HepG2 (cell line): ENCODE results near the gene METAP1. TPM values are rescaled to one million over a fixed set of nuclear protein-coding genes. Genes with fewer than 3 reads are reported as not detected.

Source experiments
- AGO1 ChIP-seq: fragments of 200-400 bp; formaldehyde crosslinking; IDR thresholded peaks from 2 replicates; pipeline ENCODE4 v1.6.1; 2017; ENCODE audit warnings: mild to moderate bottlenecking, low read depth, low read length, moderate library complexity; ENCODE audit not compliant: poor library complexity, severe bottlenecking
- ARID5B ChIP-seq: IDR thresholded peaks from 2 replicates; pipeline ENCODE4 v1.4.0; 2020; ENCODE audit warnings: mild to moderate bottlenecking, missing genetic modification reagents
- DNMT1 ChIP-seq: sonication (generic); formaldehyde crosslinking; IDR thresholded peaks from 2 replicates; pipeline ENCODE4 v1.5.1; 2020; ENCODE audit warnings: mild to moderate bottlenecking, missing genetic modification reagents
- EP300 ChIP-seq, 3 experiments: sonication (generic) in 1 of 3; formaldehyde crosslinking in 1 of 3; IDR thresholded peaks; 2 replicates each; pipeline versions ENCODE4 v1.5.1 to v1.6.1; 2011 to 2020; ENCODE audit warnings: low read depth in 2 of 3, low read length in 2 of 3, borderline replicate concordance in 1 of 3, improper control_type of control experiment in 1 of 3, mild to moderate bottlenecking in 1 of 3, missing genetic modification reagents in 1 of 3, moderate library complexity in 1 of 3
- FOXJ3 ChIP-seq: sonication (generic); formaldehyde crosslinking; IDR thresholded peaks from 2 replicates; pipeline ENCODE4 v1.4.0; 2020; ENCODE audit warnings: missing genetic modification reagents, mild to moderate bottlenecking, borderline replicate concordance
- FOXP4 ChIP-seq: sonication (generic); formaldehyde crosslinking; IDR thresholded peaks from 2 replicates; pipeline ENCODE4 v1.4.0; 2020; ENCODE audit warnings: missing genetic modification reagents
- HDAC6 ChIP-seq: fragments of 200-600 bp; sonication (generic); IDR thresholded peaks from 2 replicates; pipeline ENCODE4 v1.7.0; 2017; ENCODE audit warnings: mild to moderate bottlenecking, antibody characterized with exemption, low read length, low read depth
- KDM5B ChIP-seq: sonication (generic); formaldehyde crosslinking; IDR thresholded peaks from 2 replicates; pipeline ENCODE4 v1.4.0; 2020; ENCODE audit warnings: missing genetic modification reagents, mild to moderate bottlenecking, borderline replicate concordance
- NCOA2 ChIP-seq: sonication (generic); formaldehyde crosslinking; IDR thresholded peaks from 2 replicates; pipeline ENCODE4 v1.8.0; 2022; ENCODE audit warnings: inconsistent platforms
- RARA ChIP-seq: IDR thresholded peaks from 2 replicates; pipeline ENCODE4 v1.6.1; 2016; ENCODE audit warnings: missing genetic modification reagents, missing compliant biosample characterization
- RBAK ChIP-seq: sonication (generic); formaldehyde crosslinking; IDR thresholded peaks from 2 replicates; pipeline ENCODE4 v1.5.1; 2020; ENCODE audit warnings: mild to moderate bottlenecking, missing genetic modification reagents
- REL ChIP-seq: sonication (generic); formaldehyde crosslinking; conservative IDR thresholded peaks from 2 replicates; pipeline ENCODE4 v1.8.0; 2022; ENCODE audit warnings: mild to moderate bottlenecking, missing genetic modification reagents, moderate library complexity
- SOX6 ChIP-seq, 2 experiments: fragments of 450-650 bp in 1 of 2; sonication (generic) in 1 of 2; formaldehyde crosslinking in 1 of 2; IDR thresholded peaks; 2 replicates each; pipeline versions ENCODE4 v1.4.0 to v1.6.1; 2017 to 2020; ENCODE audit warnings: antibody characterized with exemption in 1 of 2, mild to moderate bottlenecking in 1 of 2, missing genetic modification reagents in 1 of 2
- ZBTB44 ChIP-seq: sonication (generic); formaldehyde crosslinking; IDR thresholded peaks from 2 replicates; pipeline ENCODE4 v1.4.0; 2020; ENCODE audit warnings: missing genetic modification reagents
- ZNF3 ChIP-seq: IDR thresholded peaks from 2 replicates; pipeline ENCODE4 v1.7.0; 2017; ENCODE audit warnings: inconsistent platforms
- ZNF362 ChIP-seq: sonication (generic); formaldehyde crosslinking; IDR thresholded peaks from 2 replicates; pipeline ENCODE4 v1.4.0; 2020; ENCODE audit warnings: missing genetic modification reagents, mild to moderate bottlenecking, borderline replicate concordance
- ZSCAN12 ChIP-seq: sonication (generic); formaldehyde crosslinking; IDR thresholded peaks from 2 replicates; pipeline ENCODE4 v1.9.0; 2021; ENCODE audit warnings: mild to moderate bottlenecking, missing genetic modification reagents
- polyA plus RNA-seq, 8 experiments: library from polyadenylated mRNA; depleted of rRNA in 3 of 8; stranded (reverse) in 7 of 8; unstranded in 1 of 8; fragments of >200 nt; fragmentation: Illumina TruSeq in 4 of 8; extraction: Trizol in 4 of 8; gene quantifications; 2 replicates each; pipeline versions ENCODE4 v1.2.1 to v1.2.3, GENCODE V29; 2011 to 2016; ENCODE audit warnings: low read depth in 4 of 8, missing spikeins in 1 of 8, mixed read lengths in 1 of 8; ENCODE audit not compliant: insufficient read depth in 1 of 8
- total RNA-seq, 5 experiments: library from RNA; depleted of rRNA; stranded (reverse); fragments of >200 nt; fragmentation: Illumina TruSeq; extraction: Trizol; gene quantifications; 2 replicates each; pipeline ENCODE4 v1.2.3, GENCODE V29; 2016; ENCODE audit warnings: low read depth in 1 of 5

METAP1 gene
- total and polyA plus RNA-seq, 2 of the 13 experiments (the other 11 are each of a cell fraction or from before 2014, with no cell fraction given): 44.9 to 53.5 TPM

- TF ChIP-seq ZNF362: no peak
- no peak for TF ChIP-seq SOX6 (IDR thresholded peaks at IDR 0.05)
- TF ChIP-seq SOX6 (CRISPR knock-in tag; IDR thresholded peaks at IDR 0.05): peak; percentile 72
- TF ChIP-seq KDM5B: no peak
- TF ChIP-seq ZBTB44 (CRISPR knock-in tag): no peak
- no peak for TF ChIP-seq HDAC6
- no peak for TF ChIP-seq DNMT1
- 0 out of 2 replicates have a peak, but pooled peaks have one; percentile 28 for TF ChIP-seq ZNF3 (CRISPR knock-in tag)
- peak in 1 of 2 experiments; percentile 29; a peak in 1 of 4 replicates for TF ChIP-seq EP300 (IDR thresholded peaks at IDR 0.05; ENCODE audit: low read depth in 2 of 2, low read length in 2 of 2)
- TF ChIP-seq EP300 (CRISPR knock-in tag; IDR thresholded peaks at IDR 0.05; ENCODE audit: borderline replicate concordance): no peak
- 0 out of 2 replicates have a peak, but pooled peaks have one; percentile 17 for TF ChIP-seq NCOA2 (CRISPR knock-in tag)
- TF ChIP-seq ZSCAN12 (CRISPR knock-in tag): no peak
- TF ChIP-seq ARID5B: peak; percentile 52
- TF ChIP-seq RBAK (CRISPR knock-in tag): no peak
- no peak for TF ChIP-seq AGO1
- no peak for TF ChIP-seq REL (CRISPR knock-in tag)
- TF ChIP-seq FOXP4: peak; percentile 63; the same call in 1 of the 2 replicates
- no peak for TF ChIP-seq RARA
- TF ChIP-seq FOXJ3 (CRISPR knock-in tag): no peak
Observed at GRCh38 chr4:99027304-99027703, 31.8 kb downstream of the METAP1 start (continued).
